IMR-90 (cell line): ENCODE data around the gene SINHCAF. TPM values are rescaled to one million over a fixed set of nuclear protein-coding genes. Genes with fewer than 3 reads are reported as not detected.

Experiments used
- ATAC-seq: fragments of 200-7000 bp; cut with Tn5 transposase; 2 replicates; pipeline ENCODE4 v1.9.1; 2020; ENCODE audit warnings: low read depth, mild to moderate bottlenecking, moderate library complexity
- BruUV-seq: library from RNA; stranded (reverse); fragments of 400-500 nt; replicated peaks from 2 replicates; lab custom pipeline; 2021; lab: Mats Ljungman, UMichigan
- CTCF ChIA-PET: fragments of 300-600 bp; formaldehyde crosslinking; extraction: SDS; loops from one replicate; lab custom pipeline; 2021; ENCODE audit warnings: antibody characterized with exemption; lab: Yijun Ruan, JAX
- POLR2A ChIA-PET: fragments of 300-600 bp; sonication (Branson Sonifier 250); formaldehyde crosslinking; loops from one replicate; lab custom pipeline; 2022; ENCODE audit warnings: antibody characterized with exemption; ENCODE audit not compliant: unreplicated experiment; lab: Charles Lee
- DNase-seq: peaks from one replicate; pipeline ENCODE4 v3.0.0; 2013
- H2AFZ ChIP-seq: replicated peaks from 2 replicates; pipeline ENCODE3; 2013; ENCODE audit warnings: low read length, mild to moderate bottlenecking; ENCODE audit not compliant: poor library complexity
- H2AK5ac ChIP-seq: 2 replicates; pipeline ENCODE4 v1.6.1; 2013; ENCODE audit warnings: low read depth, low read length, inconsistent platforms
- H2AK9ac ChIP-seq: replicated peaks from 2 replicates; pipeline ENCODE3; 2013; ENCODE audit warnings: mild to moderate bottlenecking, low read depth, low read length, moderate library complexity; ENCODE audit not compliant: poor library complexity
- H2BK120ac ChIP-seq: 2 replicates; pipeline ENCODE4 v1.6.1; 2013; ENCODE audit warnings: low read depth, low read length, inconsistent platforms
- H2BK15ac ChIP-seq: 3 replicates; pipeline ENCODE4 v1.6.1; 2013; ENCODE audit warnings: low read depth, low read length, inconsistent platforms
- H2BK20ac ChIP-seq: 2 replicates; pipeline ENCODE4 v1.6.1; 2013; ENCODE audit warnings: low read depth, mild to moderate bottlenecking, inconsistent platforms, low read length, moderate library complexity
- H2BK5ac ChIP-seq: 2 replicates; pipeline ENCODE4 v1.6.1; 2013; ENCODE audit warnings: mild to moderate bottlenecking, low read depth, low read length, inconsistent platforms; ENCODE audit not compliant: poor library complexity, severe bottlenecking
- H3K14ac ChIP-seq: replicated peaks from 2 replicates; pipeline ENCODE4 v1.6.1; 2013; ENCODE audit warnings: low read depth, low read length, inconsistent platforms
- H3K18ac ChIP-seq: 2 replicates; pipeline ENCODE4 v1.6.1; 2013; ENCODE audit warnings: low read depth, low read length, control low read depth
- H3K23ac ChIP-seq: 2 replicates; pipeline ENCODE4 v1.6.1; 2013; ENCODE audit warnings: low read depth, low read length, inconsistent platforms
- H3K27ac ChIP-seq: 2 replicates; pipeline ENCODE4 v1.5.1; 2013; ENCODE audit warnings: mild to moderate bottlenecking, control low read depth, low read length; ENCODE audit not compliant: insufficient read depth
- H3K27me3 ChIP-seq: 2 replicates; pipeline ENCODE4 v1.6.1; 2013; ENCODE audit warnings: low read length; ENCODE audit not compliant: control insufficient read depth, insufficient read depth
- H3K36me3 ChIP-seq: 2 replicates; pipeline ENCODE4 v1.6.1; 2013; ENCODE audit warnings: low read length, mixed read lengths; ENCODE audit not compliant: control insufficient read depth, insufficient read depth
- H3K4ac ChIP-seq: 2 replicates; pipeline ENCODE4 v1.6.1; 2013; ENCODE audit warnings: low read depth, low read length, inconsistent platforms
- H3K4me1 ChIP-seq: 2 replicates; pipeline ENCODE4 v1.6.1; 2013; ENCODE audit warnings: low read length, mixed read lengths; ENCODE audit not compliant: control insufficient read depth, insufficient read depth
- H3K4me2 ChIP-seq: 2 replicates; pipeline ENCODE4 v1.6.1; 2013; ENCODE audit warnings: low read depth, mild to moderate bottlenecking, control low read depth, low read length, moderate library complexity
- H3K4me3 ChIP-seq: 2 replicates; pipeline ENCODE4 v1.5.1; 2013; ENCODE audit warnings: low read depth, mild to moderate bottlenecking, control low read depth, low read length, moderate library complexity; ENCODE audit not compliant: insufficient read depth
- H3K56ac ChIP-seq: 2 replicates; pipeline ENCODE4 v1.6.1; 2013; ENCODE audit warnings: low read length, inconsistent platforms; ENCODE audit not compliant: insufficient read depth; ENCODE audit errors: extremely low read depth
- H3K79me1 ChIP-seq, 2 experiments: 2 replicates each; pipeline ENCODE4 v1.6.1; 2013; ENCODE audit warnings: low read length in 2 of 2, inconsistent platforms in 1 of 2, low read depth in 1 of 2
- H3K9ac ChIP-seq: 2 replicates; pipeline ENCODE4 v1.6.1; 2013; ENCODE audit warnings: low read depth, low read length, control low read depth
- H3K9me1 ChIP-seq: 2 replicates; pipeline ENCODE4 v1.6.1; 2013; ENCODE audit warnings: low read length, inconsistent platforms; ENCODE audit not compliant: insufficient read depth
- H3K9me3 ChIP-seq: 2 replicates; pipeline ENCODE4 v1.6.1; 2013; ENCODE audit warnings: low read length; ENCODE audit not compliant: control insufficient read depth, insufficient read depth
- H4K20me1 ChIP-seq: 2 replicates; pipeline ENCODE4 v1.6.1; 2013; ENCODE audit warnings: low read length, inconsistent platforms; ENCODE audit not compliant: insufficient read depth
- H4K5ac ChIP-seq: 2 replicates; pipeline ENCODE4 v1.6.1; 2013; ENCODE audit warnings: mild to moderate bottlenecking, low read depth, low read length, control low read depth
- H4K8ac ChIP-seq, 2 experiments: 2 replicates each; pipeline ENCODE4 v1.6.1; 2013; ENCODE audit warnings: low read depth in 2 of 2, low read length in 2 of 2, control low read depth in 1 of 2, inconsistent platforms in 1 of 2
- H4K91ac ChIP-seq: 2 replicates; pipeline ENCODE4 v1.6.1; 2013; ENCODE audit warnings: low read depth, low read length, inconsistent platforms; ENCODE audit not compliant: insufficient read depth
- BHLHE40 ChIP-seq: fragments of 150-350 bp; IDR thresholded peaks from 2 replicates; pipeline ENCODE4 v1.6.1; 2016; ENCODE audit warnings: mild to moderate bottlenecking, low read depth, low read length
- CEBPB ChIP-seq: IDR thresholded peaks from 2 replicates; pipeline ENCODE4 v1.6.1; 2012; ENCODE audit warnings: low read depth, low read length, improper control_type of control experiment
- CHD1 ChIP-seq: IDR thresholded peaks from 2 replicates; pipeline ENCODE4 v1.6.1; 2012; ENCODE audit warnings: low read depth, low read length, improper control_type of control experiment
- ELK1 ChIP-seq: fragments of 150-350 bp; IDR thresholded peaks from 2 replicates; pipeline ENCODE4 v1.6.1; 2016; ENCODE audit warnings: low read depth, mild to moderate bottlenecking, low read length, moderate library complexity, borderline replicate concordance
- FOS ChIP-seq: fragments of 150-350 bp; IDR thresholded peaks from 2 replicates; pipeline ENCODE4 v1.6.1; 2016; ENCODE audit warnings: low read depth, low read length
- MAFK ChIP-seq: IDR thresholded peaks from 2 replicates; pipeline ENCODE4 v1.6.1; 2012; ENCODE audit warnings: low read depth, low read length, improper control_type of control experiment
- MAZ ChIP-seq: IDR thresholded peaks from 2 replicates; pipeline ENCODE4 v1.6.1; 2012; ENCODE audit warnings: low read depth, mild to moderate bottlenecking, low read length, improper control_type of control experiment, moderate library complexity, borderline replicate concordance
- MXI1 ChIP-seq: IDR thresholded peaks from 2 replicates; pipeline ENCODE4 v1.6.1; 2012; ENCODE audit warnings: low read depth, mild to moderate bottlenecking, low read length, moderate library complexity, borderline replicate concordance
- NFE2L2 ChIP-seq: fragments of 150-350 bp; IDR thresholded peaks from 2 replicates; pipeline ENCODE4 v1.6.1; 2016; ENCODE audit warnings: low read depth, mild to moderate bottlenecking, low read length
- POLR2A ChIP-seq: IDR thresholded peaks from 2 replicates; pipeline ENCODE4 v1.6.1; 2012; ENCODE audit warnings: mild to moderate bottlenecking, low read depth, low read length
- RAD21 ChIP-seq: IDR thresholded peaks from 2 replicates; pipeline ENCODE4 v1.6.1; 2012; ENCODE audit warnings: low read length, improper control_type of control experiment
- RCOR1 ChIP-seq: IDR thresholded peaks from 2 replicates; pipeline ENCODE4 v1.6.1; 2012; ENCODE audit warnings: mild to moderate bottlenecking, low read length, improper control_type of control experiment; ENCODE audit not compliant: insufficient replicate concordance
- RFX5 ChIP-seq: IDR thresholded peaks from 2 replicates; pipeline ENCODE4 v1.8.0; 2012; ENCODE audit warnings: low read depth, mild to moderate bottlenecking, low read length, moderate library complexity
- SMC3 ChIP-seq: fragments of 150-350 bp; IDR thresholded peaks from 2 replicates; pipeline ENCODE4 v1.6.1; 2016; ENCODE audit warnings: low read depth, mild to moderate bottlenecking, antibody characterized with exemption, low read length, moderate library complexity
- WGBS, 2 experiments: methylation state at CpG; one replicate each; pipeline versions ENCODE4 v1.1.5 to v1.1.7; 2013; ENCODE audit warnings: missing lambda C conversion rate in 2 of 2; ENCODE audit not compliant: insufficient read length in 1 of 2; ENCODE audit errors: extremely low coverage in 2 of 2; 5-methylcytosine and 5-hydroxymethylcytosine counted together
- dilution Hi-C: fragments of 300-500 bp; cut with HindIII; formaldehyde crosslinking; loops from one replicate; pipeline ENCODE4 v1.14.3; 2018; ENCODE audit warnings: low sequenced_read_pairs; ENCODE audit not compliant: unreplicated experiment
- in situ Hi-C: fragments of 300-500 bp; cut with MboI; formaldehyde crosslinking; loops from 3 replicates; pipeline ENCODE4 v1.14.3; 2019; ENCODE audit warnings: low sequenced_read_pairs, inconsistent platforms, mixed read lengths
- intact Hi-C: fragments of 100-400 bp; cut with micrococcal nuclease; formaldehyde crosslinking; loops from 2 replicates; pipeline ENCODE4 v1.10.0; 2022
- polyA plus RNA-seq, 3 experiments: library from polyadenylated mRNA; depleted of rRNA; stranded (reverse); fragments of >200 nt; gene quantifications; 2 replicates each; pipeline ENCODE4 v1.2.3, GENCODE V29; 2012; ENCODE audit warnings: low replicate concordance in 1 of 3
- total RNA-seq: library from RNA; depleted of rRNA; stranded (reverse); fragments of >200 nt; gene quantifications from 2 replicates; pipeline ENCODE4 v1.2.3, GENCODE V29; 2012
- TF ChIP-seq, protein P1 (sequence below): fragments of 150-350 bp; IDR thresholded peaks from 2 replicates; pipeline ENCODE4 v1.6.1; 2017; ENCODE audit warnings: mild to moderate bottlenecking, antibody characterized with exemption, low read length, low read depth
- TF ChIP-seq, protein P2 (sequence below): conservative IDR thresholded peaks from 2 replicates; pipeline ENCODE4 v1.5.1; 2012; ENCODE audit warnings: mild to moderate bottlenecking, low read depth, low read length, improper control_type of control experiment

The SINHCAF gene
- total and polyA plus RNA-seq, 2 of the 4 experiments (the other 2 are of a cell fraction), result 21.6 to 30.8 TPM

DNA sequence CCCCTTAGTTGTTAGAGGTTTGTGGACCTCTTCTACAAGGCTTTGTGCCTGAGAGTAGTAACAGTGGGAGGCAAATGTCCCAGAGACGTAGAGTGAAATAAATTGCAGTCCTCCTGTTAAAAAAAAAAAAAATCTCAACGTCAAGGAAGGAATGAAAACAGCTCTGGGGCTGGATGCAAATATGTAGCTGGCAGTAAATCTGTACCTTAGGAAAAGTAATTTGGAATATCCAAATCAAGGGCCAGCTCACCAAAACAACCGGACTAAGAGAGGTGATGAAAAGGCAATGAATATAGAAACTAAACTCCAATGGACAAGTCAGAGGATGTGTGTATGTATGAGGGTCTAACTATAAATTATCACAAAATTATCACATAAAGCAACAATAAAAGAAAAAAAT lies 27.0 kb downstream of the SINHCAF start:
- TF ChIP-seq FOS, result no peak
- TF ChIP-seq, protein P1, sequence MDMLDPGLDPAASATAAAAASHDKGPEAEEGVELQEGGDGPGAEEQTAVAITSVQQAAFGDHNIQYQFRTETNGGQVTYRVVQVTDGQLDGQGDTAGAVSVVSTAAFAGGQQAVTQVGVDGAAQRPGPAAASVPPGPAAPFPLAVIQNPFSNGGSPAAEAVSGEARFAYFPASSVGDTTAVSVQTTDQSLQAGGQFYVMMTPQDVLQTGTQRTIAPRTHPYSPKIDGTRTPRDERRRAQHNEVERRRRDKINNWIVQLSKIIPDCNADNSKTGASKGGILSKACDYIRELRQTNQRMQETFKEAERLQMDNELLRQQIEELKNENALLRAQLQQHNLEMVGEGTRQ, result no peak
- no peak for TF ChIP-seq CEBPB
- no peak for TF ChIP-seq ELK1
- TF ChIP-seq RCOR1, result no peak
- TF ChIP-seq POLR2A, result no peak
- TF ChIP-seq MXI1, result no peak
- no peak for TF ChIP-seq SMC3
- TF ChIP-seq, protein P2, sequence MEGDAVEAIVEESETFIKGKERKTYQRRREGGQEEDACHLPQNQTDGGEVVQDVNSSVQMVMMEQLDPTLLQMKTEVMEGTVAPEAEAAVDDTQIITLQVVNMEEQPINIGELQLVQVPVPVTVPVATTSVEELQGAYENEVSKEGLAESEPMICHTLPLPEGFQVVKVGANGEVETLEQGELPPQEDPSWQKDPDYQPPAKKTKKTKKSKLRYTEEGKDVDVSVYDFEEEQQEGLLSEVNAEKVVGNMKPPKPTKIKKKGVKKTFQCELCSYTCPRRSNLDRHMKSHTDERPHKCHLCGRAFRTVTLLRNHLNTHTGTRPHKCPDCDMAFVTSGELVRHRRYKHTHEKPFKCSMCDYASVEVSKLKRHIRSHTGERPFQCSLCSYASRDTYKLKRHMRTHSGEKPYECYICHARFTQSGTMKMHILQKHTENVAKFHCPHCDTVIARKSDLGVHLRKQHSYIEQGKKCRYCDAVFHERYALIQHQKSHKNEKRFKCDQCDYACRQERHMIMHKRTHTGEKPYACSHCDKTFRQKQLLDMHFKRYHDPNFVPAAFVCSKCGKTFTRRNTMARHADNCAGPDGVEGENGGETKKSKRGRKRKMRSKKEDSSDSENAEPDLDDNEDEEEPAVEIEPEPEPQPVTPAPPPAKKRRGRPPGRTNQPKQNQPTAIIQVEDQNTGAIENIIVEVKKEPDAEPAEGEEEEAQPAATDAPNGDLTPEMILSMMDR, result no peak
- TF ChIP-seq RFX5, result no peak
- no peak for TF ChIP-seq BHLHE40
- TF ChIP-seq NFE2L2, result no peak
- no peak for TF ChIP-seq MAFK
- TF ChIP-seq MAZ, result no peak
- TF ChIP-seq RAD21, result no peak
- TF ChIP-seq CHD1, result no peak
- no peak overlapping the region for H2BK20ac ChIP-seq
- H4K20me1 ChIP-seq, result peaks cover 3% of the 10 kb centered on the region; the same call in 1 of the 2 replicates
- H4K8ac ChIP-seq, result no peak overlapping the region
- dilution Hi-C loops, result no loop called here
- no peak overlapping the region for H3K27ac ChIP-seq
- H3K14ac ChIP-seq, result no peak overlapping the region
- intact Hi-C loops, result no loop called here
- no peak overlapping the region for H2BK120ac ChIP-seq
- DNase-seq (no peak), ATAC-seq (no peak)
- H3K9me3 ChIP-seq, result no peaks in the 10 kb centered on the region
- no peak overlapping the region for H2BK5ac ChIP-seq
- H2BK15ac ChIP-seq, result no peak overlapping the region
- BruUV-seq, result no TSS peak
- H3K27me3 ChIP-seq, result no peaks in the 10 kb centered on the region
- peaks cover 3% of the 10 kb centered on the region; the same call in 1 of the 2 replicates for H3K9me1 ChIP-seq
- H4K91ac ChIP-seq, result no peak overlapping the region
- no peak overlapping the region for H3K18ac ChIP-seq
- H3K79me1 ChIP-seq, result peaks cover 38 to 55% of the 10 kb centered on the region in 2 experiments
- no peak overlapping the region for H3K4me2 ChIP-seq
- no CpG with 5 or more reads among the region's 3 CpGs for WGBS, 2 experiments
- in situ Hi-C loops, result no loop called here
- no peak overlapping the region for H3K9ac ChIP-seq
- ChIA-PET POLR2A (no interaction called here), CTCF (interaction anchor here (1.7 kb wide), 1 partner anchor 27 kb away, joined by 10 read pairs; no protein-coding TSS in a partner anchor)
- H3K56ac ChIP-seq, result no peak overlapping the region
- H2AK9ac ChIP-seq, result no peak overlapping the region
- peaks cover 6% of the 10 kb centered on the region for H3K4me1 ChIP-seq
- no peak overlapping the region for H3K4ac ChIP-seq
- H3K4me3 ChIP-seq, result no peak overlapping the region
- peaks cover 16% of the 10 kb centered on the region for H3K36me3 ChIP-seq
- no peak overlapping the region for H2AFZ ChIP-seq
- no peak overlapping the region for H4K5ac ChIP-seq
- no peak overlapping the region for H2AK5ac ChIP-seq
- no peak overlapping the region for H3K23ac ChIP-seq
